HCT116 (cell line): Measurements from ENCODE around the gene ZSCAN5A. TPM values are rescaled to one million over a fixed set of nuclear protein-coding genes. Genes with fewer than 3 reads are reported as not detected.

Experiments used
- ATAC-seq: fragments of 200-7000 bp; cut with Tn5 transposase; 2 replicates; pipeline ENCODE4 v1.9.1; 2020; ENCODE audit warnings: mild to moderate bottlenecking, moderate library complexity
- BruUV-seq: library from RNA; stranded (reverse); fragments of 400-500 nt; replicated peaks from 2 replicates; lab custom pipeline; 2021; lab: Mats Ljungman, UMichigan
- CTCF ChIA-PET: fragments of 300-600 bp; sonication (Branson Sonifier 250); formaldehyde crosslinking; loops from one replicate; lab custom pipeline; 2021; ENCODE audit warnings: antibody characterized with exemption; lab: Charles Lee
- POLR2A ChIA-PET: fragments of 300-600, 350-600 bp; sonication (Branson Sonifier 250); formaldehyde crosslinking; loops from one replicate; lab custom pipeline; 2021; ENCODE audit warnings: antibody characterized with exemption; lab: Charles Lee
- RAD21 ChIA-PET, 2 experiments: fragments of 300-600 bp; sonication (Branson Sonifier 250); formaldehyde crosslinking; loops; one replicate each; lab custom pipeline; 2023; ENCODE audit warnings: low total read pairs in 2 of 2; ENCODE audit not compliant: uncharacterized antibody in 2 of 2, unreplicated experiment in 2 of 2, low non-redundant PET in 1 of 2; lab: Charles Lee
- DNase-seq: peaks from one replicate; pipeline ENCODE4 v3.0.0-alpha.2; 2010; ENCODE audit warnings: low read depth, low spot score
- H2AFZ ChIP-seq: fragments of 200-600 bp; shearing (Covaris generic), sonication (generic); 2 replicates; pipeline ENCODE4 v1.6.1; 2017; ENCODE audit warnings: low read depth, mixed run types, mixed read lengths, antibody characterized with exemption, low read length; ENCODE audit not compliant: poor library complexity, severe bottlenecking
- H3K27ac ChIP-seq: 2 replicates; pipeline ENCODE4 v1.5.1; 2012; ENCODE audit warnings: low read depth, low read length
- H3K27me3 ChIP-seq: fragments of 200-600 bp; sonication (generic); 2 replicates; pipeline ENCODE4 v1.6.1; 2016; ENCODE audit warnings: mixed run types, low read length, mixed read lengths; ENCODE audit not compliant: insufficient read depth
- H3K36me3 ChIP-seq, 2 experiments: fragments of 200-500 bp in 1 of 2; fragments of 200-600 bp in 1 of 2; sonication (Bioruptor generic) in 1 of 2; sonication (generic) in 1 of 2; 2 replicates each; pipeline versions ENCODE4 v1.5.1 to v1.6.1; 2014 to 2016; ENCODE audit warnings: low read length in 2 of 2, inconsistent platforms in 1 of 2, mixed read lengths in 1 of 2, mixed run types in 1 of 2; ENCODE audit not compliant: insufficient read depth in 2 of 2, control insufficient read depth in 1 of 2
- H3K4me1 ChIP-seq, 2 experiments: fragments of 200-600 bp in 1 of 2; sonication (generic) in 1 of 2; 2 replicates each; pipeline versions ENCODE4 v1.5.1 to v1.6.1; 2012 to 2017; ENCODE audit warnings: low read length in 2 of 2, inconsistent platforms in 1 of 2, mild to moderate bottlenecking in 1 of 2, mixed read lengths in 1 of 2, mixed run types in 1 of 2, moderate library complexity in 1 of 2; ENCODE audit not compliant: insufficient read depth in 2 of 2, control insufficient read depth in 1 of 2
- H3K4me2 ChIP-seq: fragments of 200-600 bp; sonication (generic); 2 replicates; pipeline ENCODE4 v1.6.1; 2017; ENCODE audit warnings: mixed run types, low read length, mixed read lengths
- H3K4me3 ChIP-seq, 2 experiments: fragments of 200-600 bp in 1 of 2; sonication (generic) in 1 of 2; replicated peaks in 1 of 2; 2 replicates each; pipeline ENCODE4 v1.5.1; 2011 to 2016; ENCODE audit warnings: low read length in 2 of 2, control low read depth in 1 of 2, low read depth in 1 of 2, mild to moderate bottlenecking in 1 of 2, mixed read lengths in 1 of 2, mixed run types in 1 of 2
- H3K79me2 ChIP-seq: fragments of 200-600 bp; sonication (generic); 2 replicates; pipeline ENCODE4 v1.6.1; 2017; ENCODE audit warnings: mild to moderate bottlenecking, mixed run types, low read length, moderate library complexity, mixed read lengths; ENCODE audit not compliant: insufficient read depth
- H3K9ac ChIP-seq: fragments of 200-600 bp; sonication (generic); 2 replicates; pipeline ENCODE4 v1.6.1; 2016; ENCODE audit warnings: low read length, mixed read lengths
- H3K9me2 ChIP-seq: fragments of 200-600 bp; sonication (generic), shearing (Covaris generic); 2 replicates; pipeline ENCODE4 v1.6.1; 2017; ENCODE audit warnings: mixed run types, mild to moderate bottlenecking, moderate library complexity; ENCODE audit not compliant: insufficient read depth
- H3K9me3 ChIP-seq, 2 experiments: fragments of 200-500 bp in 1 of 2; fragments of 200-600 bp in 1 of 2; sonication (Bioruptor generic) in 1 of 2; sonication (generic) in 1 of 2; 2 replicates each; pipeline ENCODE4 v1.6.1; 2014 to 2017; ENCODE audit warnings: low read length in 2 of 2, mixed read lengths in 2 of 2, inconsistent platforms in 1 of 2, low read depth in 1 of 2, mild to moderate bottlenecking in 1 of 2, mixed run types in 1 of 2, moderate library complexity in 1 of 2; ENCODE audit not compliant: control insufficient read depth in 1 of 2, insufficient read depth in 1 of 2
- H4K20me1 ChIP-seq: fragments of 200-600 bp; sonication (generic), shearing (Covaris generic); 2 replicates; pipeline ENCODE4 v1.6.1; 2017; ENCODE audit warnings: mixed run types, mild to moderate bottlenecking, moderate library complexity; ENCODE audit not compliant: insufficient read depth
- CEBPB ChIP-seq: IDR thresholded peaks from 2 replicates; pipeline ENCODE4 v1.6.1; 2012; ENCODE audit warnings: low read depth
- EGR1 ChIP-seq: IDR thresholded peaks from 2 replicates; pipeline ENCODE4 v1.6.1; 2012; ENCODE audit warnings: low read depth
- ELF1 ChIP-seq: IDR thresholded peaks from 2 replicates; pipeline ENCODE4 v1.6.1; 2012; ENCODE audit warnings: low read depth, borderline replicate concordance
- EZH2 ChIP-seq: fragments of 200-600 bp; sonication (generic); IDR thresholded peaks from 2 replicates; pipeline ENCODE4 v1.6.1; 2017; ENCODE audit warnings: antibody characterized with exemption, mixed run types
- EZH2phosphoT487 ChIP-seq: fragments of 200-600 bp; IDR thresholded peaks from 2 replicates; pipeline ENCODE4 v1.6.1; 2018; ENCODE audit warnings: antibody characterized with exemption, borderline replicate concordance
- FOSL1 ChIP-seq: IDR thresholded peaks from 2 replicates; pipeline ENCODE4 v1.6.1; 2012; ENCODE audit warnings: low read depth
- POLR2A ChIP-seq: IDR thresholded peaks from 2 replicates; pipeline ENCODE4 v1.7.0; 2011; ENCODE audit warnings: borderline replicate concordance; ENCODE audit not compliant: insufficient read depth, insufficient read length; ENCODE audit errors: extremely low read depth
- POLR2AphosphoS5 ChIP-seq: IDR thresholded peaks from 2 replicates; pipeline ENCODE4 v1.6.1; 2011; ENCODE audit warnings: mild to moderate bottlenecking, low read depth, low read length, moderate library complexity
- RAD21 ChIP-seq: IDR thresholded peaks from 2 replicates; pipeline ENCODE4 v1.6.1; 2012; ENCODE audit warnings: low read depth, mild to moderate bottlenecking
- SIN3A ChIP-seq: IDR thresholded peaks from 2 replicates; pipeline ENCODE4 v1.6.1; 2012; ENCODE audit warnings: low read depth
- YY1 ChIP-seq: IDR thresholded peaks from 2 replicates; pipeline ENCODE4 v1.6.1; 2011; ENCODE audit warnings: low read length, low read depth, moderate library complexity, mild to moderate bottlenecking; ENCODE audit not compliant: insufficient replicate concordance; ENCODE audit errors: extremely low read depth
- ZNF274 ChIP-seq: fragments of 200-500 bp; sonication (Bioruptor generic); IDR thresholded peaks from 2 replicates; pipeline ENCODE4 v1.6.1; 2014; ENCODE audit warnings: mild to moderate bottlenecking, low read depth, low read length, inconsistent platforms
- intact Hi-C: fragments of 100-400 bp; cut with micrococcal nuclease; formaldehyde crosslinking; loops from 2 replicates; pipeline ENCODE4 v1.10.0; 2022
- total RNA-seq: library from RNA; stranded (reverse); gene quantifications from one replicate; pipeline ENCODE4 v1.2.1, GENCODE V29; 2021; ENCODE audit not compliant: unreplicated experiment
- TF ChIP-seq, protein P1 (sequence below): IDR thresholded peaks from 2 replicates; pipeline ENCODE4 v1.6.1; 2011; ENCODE audit warnings: mild to moderate bottlenecking, low read length, moderate library complexity; ENCODE audit not compliant: insufficient replicate concordance; ENCODE audit errors: extremely low read depth
- TF ChIP-seq, protein P2 (sequence below): IDR thresholded peaks from 2 replicates; pipeline ENCODE4 v1.6.1; 2012; ENCODE audit warnings: low read depth
- TF ChIP-seq, protein P3 (sequence below), 3 experiments: fragments of 200-600 bp in 1 of 3; sonication (generic) in 1 of 3; IDR thresholded peaks in 2 of 3; conservative IDR thresholded peaks in 1 of 3; 2 replicates each; pipeline ENCODE4 v1.5.1; 2012 to 2017; ENCODE audit warnings: low read depth in 2 of 3, low read length in 2 of 3, antibody characterized with exemption in 1 of 3, borderline replicate concordance in 1 of 3, control low read depth in 1 of 3, mild to moderate bottlenecking in 1 of 3, mixed read lengths in 1 of 3, mixed run types in 1 of 3, moderate library complexity in 1 of 3; ENCODE audit not compliant: insufficient read depth in 1 of 3

Gene ZSCAN5A
- total RNA-seq, 1 experiment from 2014 or later = 9.2 TPM

GRCh38 chr19:56291867-56292266 lies 22.8 kb downstream of the ZSCAN5A start:
- DNase-seq = no peak
- no peak overlapping the region for H2AFZ ChIP-seq
- intact Hi-C loops = no loop called here
- H3K9me3 ChIP-seq = no peaks in the 10 kb centered on the region
- H3K27me3 ChIP-seq = no peaks in the 10 kb centered on the region
- RAD21 ChIA-PET = no interaction called here
- no TSS peak for BruUV-seq
- H3K4me3 ChIP-seq = no peak overlapping the region
- H3K4me1 ChIP-seq = no peaks in the 10 kb centered on the region
- H3K79me2 ChIP-seq = no peaks in the 10 kb centered on the region
- POLR2A ChIA-PET = no interaction called here
- no peaks in the 10 kb centered on the region for H3K9me2 ChIP-seq
- H3K27ac ChIP-seq = no peak overlapping the region
- no peak overlapping the region for H3K4me2 ChIP-seq
- no peak overlapping the region for H3K9ac ChIP-seq
- CTCF ChIA-PET = interaction anchor here (1.5 kb wide), 1 partner anchor 18 kb away, joined by 6 read pairs; no protein-coding TSS in a partner anchor
- TF ChIP-seq, protein P1, sequence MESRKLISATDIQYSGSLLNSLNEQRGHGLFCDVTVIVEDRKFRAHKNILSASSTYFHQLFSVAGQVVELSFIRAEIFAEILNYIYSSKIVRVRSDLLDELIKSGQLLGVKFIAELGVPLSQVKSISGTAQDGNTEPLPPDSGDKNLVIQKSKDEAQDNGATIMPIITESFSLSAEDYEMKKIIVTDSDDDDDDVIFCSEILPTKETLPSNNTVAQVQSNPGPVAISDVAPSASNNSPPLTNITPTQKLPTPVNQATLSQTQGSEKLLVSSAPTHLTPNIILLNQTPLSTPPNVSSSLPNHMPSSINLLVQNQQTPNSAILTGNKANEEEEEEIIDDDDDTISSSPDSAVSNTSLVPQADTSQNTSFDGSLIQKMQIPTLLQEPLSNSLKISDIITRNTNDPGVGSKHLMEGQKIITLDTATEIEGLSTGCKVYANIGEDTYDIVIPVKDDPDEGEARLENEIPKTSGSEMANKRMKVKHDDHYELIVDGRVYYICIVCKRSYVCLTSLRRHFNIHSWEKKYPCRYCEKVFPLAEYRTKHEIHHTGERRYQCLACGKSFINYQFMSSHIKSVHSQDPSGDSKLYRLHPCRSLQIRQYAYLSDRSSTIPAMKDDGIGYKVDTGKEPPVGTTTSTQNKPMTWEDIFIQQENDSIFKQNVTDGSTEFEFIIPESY = no peak
- no peak for TF ChIP-seq ELF1
- no peak for TF ChIP-seq POLR2AphosphoS5
- TF ChIP-seq SIN3A = no peak
- TF ChIP-seq CEBPB = no peak
- TF ChIP-seq EGR1 = no peak
- TF ChIP-seq RAD21 = no peak
- no peak for TF ChIP-seq POLR2A
- TF ChIP-seq EZH2phosphoT487 = no peak
- TF ChIP-seq, protein P2, sequence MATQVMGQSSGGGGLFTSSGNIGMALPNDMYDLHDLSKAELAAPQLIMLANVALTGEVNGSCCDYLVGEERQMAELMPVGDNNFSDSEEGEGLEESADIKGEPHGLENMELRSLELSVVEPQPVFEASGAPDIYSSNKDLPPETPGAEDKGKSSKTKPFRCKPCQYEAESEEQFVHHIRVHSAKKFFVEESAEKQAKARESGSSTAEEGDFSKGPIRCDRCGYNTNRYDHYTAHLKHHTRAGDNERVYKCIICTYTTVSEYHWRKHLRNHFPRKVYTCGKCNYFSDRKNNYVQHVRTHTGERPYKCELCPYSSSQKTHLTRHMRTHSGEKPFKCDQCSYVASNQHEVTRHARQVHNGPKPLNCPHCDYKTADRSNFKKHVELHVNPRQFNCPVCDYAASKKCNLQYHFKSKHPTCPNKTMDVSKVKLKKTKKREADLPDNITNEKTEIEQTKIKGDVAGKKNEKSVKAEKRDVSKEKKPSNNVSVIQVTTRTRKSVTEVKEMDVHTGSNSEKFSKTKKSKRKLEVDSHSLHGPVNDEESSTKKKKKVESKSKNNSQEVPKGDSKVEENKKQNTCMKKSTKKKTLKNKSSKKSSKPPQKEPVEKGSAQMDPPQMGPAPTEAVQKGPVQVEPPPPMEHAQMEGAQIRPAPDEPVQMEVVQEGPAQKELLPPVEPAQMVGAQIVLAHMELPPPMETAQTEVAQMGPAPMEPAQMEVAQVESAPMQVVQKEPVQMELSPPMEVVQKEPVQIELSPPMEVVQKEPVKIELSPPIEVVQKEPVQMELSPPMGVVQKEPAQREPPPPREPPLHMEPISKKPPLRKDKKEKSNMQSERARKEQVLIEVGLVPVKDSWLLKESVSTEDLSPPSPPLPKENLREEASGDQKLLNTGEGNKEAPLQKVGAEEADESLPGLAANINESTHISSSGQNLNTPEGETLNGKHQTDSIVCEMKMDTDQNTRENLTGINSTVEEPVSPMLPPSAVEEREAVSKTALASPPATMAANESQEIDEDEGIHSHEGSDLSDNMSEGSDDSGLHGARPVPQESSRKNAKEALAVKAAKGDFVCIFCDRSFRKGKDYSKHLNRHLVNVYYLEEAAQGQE = no peak
- TF ChIP-seq, protein P3, sequence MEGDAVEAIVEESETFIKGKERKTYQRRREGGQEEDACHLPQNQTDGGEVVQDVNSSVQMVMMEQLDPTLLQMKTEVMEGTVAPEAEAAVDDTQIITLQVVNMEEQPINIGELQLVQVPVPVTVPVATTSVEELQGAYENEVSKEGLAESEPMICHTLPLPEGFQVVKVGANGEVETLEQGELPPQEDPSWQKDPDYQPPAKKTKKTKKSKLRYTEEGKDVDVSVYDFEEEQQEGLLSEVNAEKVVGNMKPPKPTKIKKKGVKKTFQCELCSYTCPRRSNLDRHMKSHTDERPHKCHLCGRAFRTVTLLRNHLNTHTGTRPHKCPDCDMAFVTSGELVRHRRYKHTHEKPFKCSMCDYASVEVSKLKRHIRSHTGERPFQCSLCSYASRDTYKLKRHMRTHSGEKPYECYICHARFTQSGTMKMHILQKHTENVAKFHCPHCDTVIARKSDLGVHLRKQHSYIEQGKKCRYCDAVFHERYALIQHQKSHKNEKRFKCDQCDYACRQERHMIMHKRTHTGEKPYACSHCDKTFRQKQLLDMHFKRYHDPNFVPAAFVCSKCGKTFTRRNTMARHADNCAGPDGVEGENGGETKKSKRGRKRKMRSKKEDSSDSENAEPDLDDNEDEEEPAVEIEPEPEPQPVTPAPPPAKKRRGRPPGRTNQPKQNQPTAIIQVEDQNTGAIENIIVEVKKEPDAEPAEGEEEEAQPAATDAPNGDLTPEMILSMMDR (IDR thresholded peaks at IDR 0.05 in 2 of 3, conservative IDR thresholded peaks at IDR 0.05 in 1 of 3; ENCODE audit: borderline replicate concordance in 1 of 3, insufficient read depth in 1 of 3, low read depth in 2 of 3, low read length in 2 of 3) = no peak
- no peak for TF ChIP-seq EZH2
- no peak for TF ChIP-seq ZNF274
- no peak for TF ChIP-seq YY1
- TF ChIP-seq FOSL1 = no peak
- TF ChIP-seq, all 23 proteins: peak for 0
- Histone ChIP-seq H3K36me3 (no peaks in the 10 kb centered on the region), H4K20me1 (no peaks in the 10 kb centered on the region)
- ATAC-seq = no peak
